ENCODE measurements around the gene FHL1.

DNA sequence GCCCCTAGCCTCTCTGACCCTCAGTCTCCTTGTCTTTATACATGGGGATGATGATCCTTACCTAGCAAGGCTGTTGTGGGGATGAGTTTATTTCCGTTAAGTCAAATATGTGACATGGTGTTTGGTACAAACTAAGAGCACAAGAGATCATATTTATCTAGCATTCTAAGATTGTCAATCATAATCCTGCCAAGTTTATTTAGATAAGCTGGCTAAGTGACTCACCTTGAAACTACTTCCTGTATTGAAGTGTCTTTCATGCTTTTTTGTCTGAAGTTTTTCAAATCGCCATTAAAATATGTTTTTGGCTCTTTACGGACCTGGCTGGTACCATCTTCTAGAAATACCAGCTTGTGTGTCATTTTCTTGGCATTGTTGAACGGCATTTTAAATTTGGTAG, 73.2 kb downstream of the FHL1 start:
- no peak for TF ChIP-seq POLR2A (IDR thresholded peaks at IDR 0.05)
- TF ChIP-seq, protein P1, sequence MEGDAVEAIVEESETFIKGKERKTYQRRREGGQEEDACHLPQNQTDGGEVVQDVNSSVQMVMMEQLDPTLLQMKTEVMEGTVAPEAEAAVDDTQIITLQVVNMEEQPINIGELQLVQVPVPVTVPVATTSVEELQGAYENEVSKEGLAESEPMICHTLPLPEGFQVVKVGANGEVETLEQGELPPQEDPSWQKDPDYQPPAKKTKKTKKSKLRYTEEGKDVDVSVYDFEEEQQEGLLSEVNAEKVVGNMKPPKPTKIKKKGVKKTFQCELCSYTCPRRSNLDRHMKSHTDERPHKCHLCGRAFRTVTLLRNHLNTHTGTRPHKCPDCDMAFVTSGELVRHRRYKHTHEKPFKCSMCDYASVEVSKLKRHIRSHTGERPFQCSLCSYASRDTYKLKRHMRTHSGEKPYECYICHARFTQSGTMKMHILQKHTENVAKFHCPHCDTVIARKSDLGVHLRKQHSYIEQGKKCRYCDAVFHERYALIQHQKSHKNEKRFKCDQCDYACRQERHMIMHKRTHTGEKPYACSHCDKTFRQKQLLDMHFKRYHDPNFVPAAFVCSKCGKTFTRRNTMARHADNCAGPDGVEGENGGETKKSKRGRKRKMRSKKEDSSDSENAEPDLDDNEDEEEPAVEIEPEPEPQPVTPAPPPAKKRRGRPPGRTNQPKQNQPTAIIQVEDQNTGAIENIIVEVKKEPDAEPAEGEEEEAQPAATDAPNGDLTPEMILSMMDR (IDR thresholded peaks at IDR 0.05), result no peak

All from thyroid gland (tissue), 4 donors.